Astrocyte of the cerebellum (primary cell): ENCODE data around the gene THUMPD3.

Experiments used
- DNase-seq: peaks from one replicate; pipeline ENCODE4 v3.0.0-alpha.2; 2011; ENCODE audit warnings: low read depth
- H3K4me3 ChIP-seq: 2 replicates; pipeline ENCODE4 v1.5.1; 2011; ENCODE audit warnings: mild to moderate bottlenecking, low read depth, low read length, moderate library complexity
- CTCF ChIP-seq: IDR thresholded peaks from 2 replicates; pipeline ENCODE4 v1.5.1; 2012; ENCODE audit warnings: low read length, low read depth, moderate library complexity, mild to moderate bottlenecking; ENCODE audit errors: missing control alignments
- in situ Hi-C: cut with HindIII; loops from 2 replicates; pipeline ENCODE4 v1.10.0; 2017; ENCODE audit warnings: low sequenced_read_pairs

Gene THUMPD3

GRCh38 chr3:9379327-9379726, 16.5 kb downstream of the THUMPD3 start:
- in situ Hi-C loops: loop anchor here (5.0 to 10.0 kb wide), 2 partner anchors 73 to 295 kb away; no protein-coding TSS in a partner anchor
- no peak for DNase-seq
- no peak for TF ChIP-seq CTCF
- no peak overlapping the region for H3K4me3 ChIP-seq

GRCh38 chr3:9380014-9380413, 17.2 kb downstream of the THUMPD3 start:
- TF ChIP-seq CTCF: no peak
- in situ Hi-C loops: no loop called here
- no peak for DNase-seq
- H3K4me3 ChIP-seq: no peak overlapping the region

- H3K4me3 ChIP-seq: no peak overlapping the region
- no peak for DNase-seq
- in situ Hi-C loops: no loop called here
- no peak for TF ChIP-seq CTCF
These were observed 21.4 kb downstream of the THUMPD3 start for GRCh38 chr3:9384141-9384828.

GRCh38 chr3:9385187-9386077, 22.6 kb downstream of the THUMPD3 start:
- TF ChIP-seq CTCF: no peak
- no peak for DNase-seq
- in situ Hi-C loops: no loop called here
- no peak overlapping the region for H3K4me3 ChIP-seq

- in situ Hi-C loops: no loop called here
- no peak overlapping the region for H3K4me3 ChIP-seq
- no peak for TF ChIP-seq CTCF
These were observed 23.2 kb downstream of the THUMPD3 start for GRCh38 chr3:9386078-9386459.

GRCh38 chr3:9386501-9387321, 23.9 kb downstream of the THUMPD3 start:
- in situ Hi-C loops: no loop called here
- DNase-seq: no peak
- H3K4me3 ChIP-seq: no peak overlapping the region
- no peak for TF ChIP-seq CTCF

More at GRCh38 chr3:9386078-9386459, 23.2 kb downstream of the THUMPD3 start:
- no peak for DNase-seq
